B cell (primary cell): ENCODE measurements around the gene TRIM54. TPM values are rescaled to one million over a fixed set of nuclear protein-coding genes. Genes with fewer than 3 reads are reported as not detected.
"Not testable (repeated sequence)": the region's sequence is repeated elsewhere in the genome, so short reads cannot be mapped to it uniquely, and the experiment has no call there.

Experiments
- ATAC-seq: fragments of 200-7000 bp; cut with Tn5 transposase; one replicate; pipeline ENCODE4 v1.10.0; 2021; ENCODE audit warnings: low read depth, mild to moderate bottlenecking, moderate number of reproducible peaks, moderate library complexity
- CTCF ChIA-PET: fragments of 350-600 bp; sonication (Branson Sonifier 250); formaldehyde crosslinking; loops from one replicate; lab custom pipeline; 2021; ENCODE audit warnings: antibody characterized with exemption, inconsistent platforms; lab: Charles Lee
- POLR2A ChIA-PET: fragments of 350-600 bp; sonication (Branson Sonifier 250); formaldehyde crosslinking; loops from one replicate; lab custom pipeline; 2021; ENCODE audit warnings: antibody characterized with exemption; lab: Charles Lee
- DNase-seq: peaks from one replicate; pipeline ENCODE4 v3.0.0; 2013
- H2AFZ ChIP-seq: 2 replicates; pipeline ENCODE4 v1.6.1; 2012; ENCODE audit warnings: mild to moderate bottlenecking, low read depth, low read length; ENCODE audit not compliant: insufficient read depth, poor library complexity, severe bottlenecking
- H3K27ac ChIP-seq, 2 donors: 1 replicate in 1 of 2; 2 replicates in 1 of 2; pipeline ENCODE4 v1.5.1; 2012 to 2013; ENCODE audit warnings: low read length in 2 of 2, mild to moderate bottlenecking in 2 of 2, moderate library complexity in 1 of 2
- H3K27me3 ChIP-seq, 4 experiments: fragments of 200-600 bp in 1 of 4; sonication (generic) in 1 of 4; replicated peaks in 1 of 4; 1 replicate in 2 of 4; 2 replicates in 2 of 4; pipeline versions ENCODE4 v1.6.1 to v1.7.0; 2013 to 2016; ENCODE audit warnings: low read length in 3 of 4, mild to moderate bottlenecking in 2 of 4, mixed read lengths in 1 of 4, moderate library complexity in 1 of 4; ENCODE audit not compliant: insufficient read depth in 4 of 4, control insufficient read depth in 3 of 4; ENCODE audit errors: control extremely low read depth in 1 of 4
- H3K36me3 ChIP-seq, 2 experiments: replicated peaks in 1 of 2; 1 replicate in 1 of 2; 2 replicates in 1 of 2; pipeline versions ENCODE4 v1.6.1 to v1.7.1; 2013; ENCODE audit warnings: low read length in 1 of 2; ENCODE audit not compliant: insufficient read depth in 2 of 2, control insufficient read depth in 1 of 2; ENCODE audit errors: control extremely low read depth in 1 of 2, extremely low read depth in 1 of 2
- H3K4me1 ChIP-seq, 2 donors: fragments of 200-600 bp in 1 of 2; sonication (generic) in 1 of 2; 1 replicate in 1 of 2; 2 replicates in 1 of 2; pipeline versions ENCODE4 v1.5.1 to v1.6.1; 2013 to 2017; ENCODE audit warnings: low read length in 2 of 2; ENCODE audit not compliant: control insufficient read depth in 2 of 2, insufficient read depth in 2 of 2
- H3K4me2 ChIP-seq: replicated peaks from 2 replicates; pipeline ENCODE3; 2012; ENCODE audit warnings: mild to moderate bottlenecking, low read depth, low read length; ENCODE audit not compliant: poor library complexity, severe bottlenecking
- H3K4me3 ChIP-seq, 5 experiments: fragments of 200-600 bp in 1 of 5; sonication (generic) in 1 of 5; 1 replicate in 3 of 5; 2 replicates in 2 of 5; pipeline versions ENCODE4 v1.5.1 to v1.7.0; 2011 to 2016; ENCODE audit warnings: low read length in 4 of 5, mild to moderate bottlenecking in 4 of 5, low read depth in 2 of 5, control low read depth in 1 of 5, moderate library complexity in 1 of 5; ENCODE audit not compliant: insufficient read depth in 1 of 5; ENCODE audit errors: control extremely low read depth in 1 of 5, extremely low read depth in 1 of 5
- H3K79me2 ChIP-seq: fragments of 200-600 bp; sonication (generic); one replicate; pipeline ENCODE4 v1.6.0; 2016; ENCODE audit warnings: low read length; ENCODE audit not compliant: control insufficient read depth, insufficient read depth
- H3K9ac ChIP-seq: fragments of 200-600 bp; sonication (generic); 2 replicates; pipeline ENCODE4 v1.6.1; 2017; ENCODE audit warnings: mild to moderate bottlenecking, low read length, moderate library complexity
- H3K9me3 ChIP-seq, 3 donors: one replicate each; pipeline versions ENCODE4 v1.6.1 to v1.7.1; 2013; ENCODE audit warnings: low read length in 2 of 3; ENCODE audit not compliant: control insufficient read depth in 2 of 3, insufficient read depth in 1 of 3; ENCODE audit errors: control extremely low read depth in 1 of 3
- H4K20me1 ChIP-seq: 2 replicates; pipeline ENCODE4 v1.6.0; 2012; ENCODE audit warnings: mild to moderate bottlenecking, low read length; ENCODE audit not compliant: insufficient read depth, control insufficient read depth, poor library complexity, severe bottlenecking
- H3K27ac Mint-ChIP-seq: one replicate; pipeline ENCODE4 v1.8.0; 2021; ENCODE audit warnings: mixed read lengths
- H3K27me3 Mint-ChIP-seq: one replicate; pipeline ENCODE4 v1.8.0; 2021; ENCODE audit warnings: mixed read lengths
- H3K4me1 Mint-ChIP-seq: one replicate; pipeline ENCODE4 v1.8.0; 2021; ENCODE audit warnings: mixed read lengths
- H3K4me3 Mint-ChIP-seq: one replicate; pipeline ENCODE4 v1.8.0; 2021; ENCODE audit warnings: mixed read lengths
- H3K9me3 Mint-ChIP-seq: one replicate; pipeline ENCODE4 v1.8.0; 2022; ENCODE audit warnings: mixed read lengths; ENCODE audit not compliant: insufficient read depth
- CTCF ChIP-seq: fragments of 200-600 bp; IDR thresholded peaks from one replicate; pipeline ENCODE4 v1.8.0; 2022; ENCODE audit warnings: antibody characterized with exemption, mild to moderate bottlenecking
- EZH2 ChIP-seq: IDR thresholded peaks from 2 replicates; pipeline ENCODE4 v1.6.1; 2012; ENCODE audit warnings: borderline replicate concordance, low read depth, mild to moderate bottlenecking, moderate library complexity, low read length; ENCODE audit not compliant: insufficient read depth, poor library complexity, severe bottlenecking
- WGBS: methylation state at CpG from one replicate; pipeline ENCODE4 v1.1.5; 2013; ENCODE audit warnings: missing lambda C conversion rate; ENCODE audit not compliant: insufficient coverage; 5-methylcytosine and 5-hydroxymethylcytosine counted together
- intact Hi-C: fragments of 100-400 bp; cut with micrococcal nuclease; formaldehyde crosslinking; loops from one replicate; pipeline ENCODE4 v1.10.0; 2022
- polyA plus RNA-seq: library from polyadenylated mRNA; depleted of rRNA; stranded (reverse); fragments of >200 nt; gene quantifications from 2 replicates; pipeline ENCODE4 v1.2.3, GENCODE V29; 2012
- total RNA-seq, 2 donors: library from RNA; stranded (reverse); fragments of 120-200 nt in 1 of 2; gene quantifications; 1 replicate in 1 of 2; 2 replicates in 1 of 2; pipeline versions ENCODE4 v1.2.3 to v1.2.4, GENCODE V29; 2013 to 2022

TRIM54 gene
- total and polyA plus RNA-seq, 2 donors (not counting 1 experiment from before 2014, with no cell fraction given), result not detected

- H4K20me1 ChIP-seq, H3K27ac ChIP-seq, intact Hi-C loops, DNase-seq, H3K4me2 ChIP-seq, H3K27ac Mint-ChIP-seq, H3K79me2 ChIP-seq, H3K9me3 Mint-ChIP-seq, H3K4me1 ChIP-seq, H3K4me3 Mint-ChIP-seq, H3K4me3 ChIP-seq, H2AFZ ChIP-seq, H3K36me3 ChIP-seq, ATAC-seq, H3K4me1 Mint-ChIP-seq, H3K9ac ChIP-seq, H3K9me3 ChIP-seq: not testable (repeated sequence)
- 78% methylated on average over 12 of the region's 15 CpGs for WGBS
- ChIA-PET CTCF (interaction anchor here (0.7 to 2.4 kb wide), 5 partner anchors 8 to 311 kb away, joined by 3 to 7 read pairs (median 4); no protein-coding TSS in a partner anchor), POLR2A (interaction anchor here (0.7 kb wide), 1 partner anchor 41 kb away, joined by 4 read pairs; no protein-coding TSS in a partner anchor)
- peaks cover 36% of the 10 kb centered on the region for H3K27me3 Mint-ChIP-seq
- H3K27me3 ChIP-seq, result peaks cover 0 to 11% (median 4%) of the 10 kb centered on the region in 4 experiments
Observed at GRCh38 chr2:27272537-27273522, 9.4 kb upstream of the TRIM54 start.

- H3K4me3 Mint-ChIP-seq, result no peak within 1 kb of the TSS
Observed at GRCh38 chr2:27275211-27276150, 6.7 kb upstream of the TRIM54 start, which contains the start of gene DNAJC5G. TSS of gene DNAJC5G (plus strand) at chr2:27275433. CDS start at chr2:27276729, 1,296 bp downstream.

More at GRCh38 chr2:27275211-27276150, 6.7 kb upstream of the TRIM54 start, which contains the start of gene DNAJC5G:
- intact Hi-C loops, result no loop called here
- no peak for ATAC-seq
- Mint-ChIP-seq H3K27ac (no peak within 1 kb of the TSS), H3K4me1 (peaks cover 5% of the 10 kb centered on the region), H3K27me3 (peaks cover 32% of the 10 kb centered on the region), H3K9me3 (no peaks in the 10 kb centered on the region)
- POLR2A ChIA-PET, result interaction anchor here (0.6 to 0.7 kb wide), 2 partner anchors 152 to 195 kb away, joined by 4 to 5 read pairs; no protein-coding TSS in a partner anchor
- Histone ChIP-seq H3K9ac (no peak within 1 kb of the TSS), H3K27ac (no peak within 1 kb of the TSS), H3K4me1 (no peaks in the 10 kb centered on the region), H3K4me2 (no peak within 1 kb of the TSS), H4K20me1 (no peaks in the 10 kb centered on the region), H3K4me3 (no peak within 1 kb of the TSS), H3K79me2 (no peaks in the 10 kb centered on the region), H2AFZ (no peak within 1 kb of the TSS), H3K27me3 (peaks cover 0 to 13% (median 0%) of the 10 kb centered on the region in 4 experiments), H3K36me3 (no peaks in the 10 kb centered on the region), H3K9me3 (no peaks in the 10 kb centered on the region)
- TF ChIP-seq EZH2, result no peak
- TF ChIP-seq CTCF, result no peak
- WGBS, result 94% methylated on average over 33 of the region's 39 CpGs
- CTCF ChIA-PET, result interaction anchor here (0.6 to 1.1 kb wide), 4 partner anchors 8 to 314 kb away, joined by 3 to 5 read pairs (median 4); no protein-coding TSS in a partner anchor
- DNase-seq, result no peak
